ENCODE data around the gene TMEM79.

GRCh38 chr1:156246241-156246780, 37.8 kb upstream of the TMEM79 start:
- TF ChIP-seq EZH2phosphoT487 (IDR thresholded peaks at IDR 0.05; ENCODE audit: borderline replicate concordance, low read depth, low read length) (no peak), CTCF (conservative IDR thresholded peaks at IDR 0.05; ENCODE audit: low read length) (no peak)
